ENCODE data around the gene CNIH2. TPM values are rescaled to one million over a fixed set of nuclear protein-coding genes. Genes with fewer than 3 reads are reported as not detected.

CNIH2 gene
- total and polyA plus RNA-seq, 2 of the 8 experiments (the other 6 are each of a cell fraction or from before 2014, with no cell fraction given), result 12.5 to 15.8 TPM

- H3K9me3 ChIP-seq (ENCODE audit: insufficient read depth in 2 of 2, low read depth in 1 of 2, low read length in 1 of 2), result no peaks in the 10 kb centered on the region
- H4K8ac ChIP-seq (ENCODE audit: extremely low read depth, insufficient read depth, low read length), result peak overlapping the region; percentile 36; the same call in 1 of the 2 replicates
- H4K91ac ChIP-seq (replicated peaks; ENCODE audit: insufficient read length, low read length), result peak overlapping the region; percentile 6
- peak; percentile 66 for FAIRE-seq
- ChIA-PET POLR2A (ENCODE audit: partially characterized antibody) (interaction anchor here (0.8 to 4.1 kb wide), 27 partner anchors 9 to 243 kb away, joined by 3 to 25 read pairs (median 6); partner anchors contain the start of genes BRMS1, RIN1, TMEM151A and YIF1A), CTCF (ENCODE audit: partially characterized antibody) (interaction anchor here (0.6 to 11.7 kb wide), 44 partner anchors 8 to 266 kb away, joined by 3 to 242 read pairs (median 5); partner anchors contain the start of genes B4GAT1, BRMS1, CNIH2 and RAB1B)
- no peak overlapping the region for H2BK120ac ChIP-seq (replicated peaks; ENCODE audit: low read depth, low read length)
- H2BK15ac ChIP-seq (ENCODE audit: low read length), result no peak overlapping the region
- no peaks in the 10 kb centered on the region for H3K79me1 ChIP-seq (ENCODE audit: low read depth, low read length)
- H3K36me3 ChIP-seq (ENCODE audit: control insufficient read depth in 2 of 4, insufficient read depth in 4 of 4, low read length in 3 of 4), result no peaks in the 10 kb centered on the region
- no peak overlapping the region for H3K14ac ChIP-seq (ENCODE audit: insufficient read length)
- no peak overlapping the region for H2AK5ac ChIP-seq (ENCODE audit: low read depth, low read length)
- H3K27me3 ChIP-seq (replicated peaks in 1 of 4; ENCODE audit: control insufficient read depth in 3 of 4, extremely low read depth in 1 of 4, insufficient read depth in 3 of 4, low read length in 3 of 4), result peaks cover 0 to 3% (median 0%) of the 10 kb centered on the region in 4 experiments; a peak in 2 of 7 replicates
- H3K4me1 ChIP-seq (replicated peaks in 1 of 4; ENCODE audit: control insufficient read depth in 3 of 4, insufficient read depth in 4 of 4, low read length in 3 of 4), result peaks cover 3 to 17% (median 8%) of the 10 kb centered on the region in 4 experiments
- H3K79me2 ChIP-seq (ENCODE audit: control insufficient read depth in 1 of 2, insufficient read depth in 2 of 2, low read length in 2 of 2), result no peaks in the 10 kb centered on the region
- H2AFZ ChIP-seq (ENCODE audit: low read length), result peak overlapping the region; percentile 86; the same call in 1 of the 2 replicates
- peak overlapping the region; percentile 90 for H2BK5ac ChIP-seq (ENCODE audit: low read depth, low read length)
- H3K56ac ChIP-seq (replicated peaks; ENCODE audit: insufficient read length, low read depth, low read length), result no peak overlapping the region
- peak overlapping the region; percentile 48 to 77 for H3K4me2 ChIP-seq (ENCODE audit: insufficient read depth in 1 of 2, low read depth in 2 of 2, low read length in 2 of 2)
- H3K18ac ChIP-seq (ENCODE audit: extremely low read depth, low read length), result peak overlapping the region; percentile 100
- DNase-seq (ENCODE audit: low read depth in 1 of 2, low spot score in 2 of 2), result peak; percentile 71 to 92
- H2BK12ac ChIP-seq (ENCODE audit: low read depth, low read length), result peak overlapping the region; percentile 91
- H4K20me1 ChIP-seq (replicated peaks in 1 of 2; ENCODE audit: control insufficient read depth in 1 of 2, insufficient read depth in 2 of 2, low read length in 2 of 2), result no peaks in the 10 kb centered on the region
- peak overlapping the region; percentile 86 for H4K5ac ChIP-seq (ENCODE audit: insufficient read length, low read depth, low read length)
- H3K4ac ChIP-seq (replicated peaks; ENCODE audit: insufficient read length, low read depth, low read length), result no peak overlapping the region
- 1% methylated on average over 43 of the region's 44 CpGs; no CpG with 5 or more reads in 1 of the 2 experiments for WGBS, 2 experiments (ENCODE audit: extremely low coverage in 1 of 2, insufficient coverage in 1 of 2, insufficient read length in 1 of 2, insufficient replicate concordance in 2 of 2, low coverage in 1 of 2, low lambda C conversion rate in 2 of 2, missing lambda C conversion rate in 1 of 2)
- no peak overlapping the region for H3K23ac ChIP-seq (ENCODE audit: insufficient read length)
- peaks cover 8% of the 10 kb centered on the region for H3K23me2 ChIP-seq (ENCODE audit: low read depth, low read length)
- H2BK20ac ChIP-seq (ENCODE audit: low read length), result no peak overlapping the region
- H3K4me3 ChIP-seq (ENCODE audit: extremely low read depth in 1 of 4, insufficient read depth in 2 of 4, low read depth in 3 of 4, low read length in 4 of 4), result peak overlapping the region; percentile 44 to 79 (median 71)
- H3K27ac ChIP-seq (ENCODE audit: low read depth, low read length), result peak overlapping the region; percentile 7
- H3K9ac ChIP-seq (replicated peaks in 1 of 4; ENCODE audit: extremely low read depth in 1 of 4, low read depth in 3 of 4, low read length in 3 of 4), result peak overlapping the region in 2 of 4 experiments; percentile 42 to 54; a peak in 3 of 7 replicates
- TF ChIP-seq RAD21 (IDR thresholded peaks at IDR 0.05 in 1 of 2, conservative IDR thresholded peaks at IDR 0.05 in 1 of 2; ENCODE audit: low read depth in 2 of 2, low read length in 2 of 2) (peak; percentile 92 to 93), RBBP5 (IDR thresholded peaks at IDR 0.05; ENCODE audit: borderline replicate concordance, low read depth, low read length) (peak; percentile 37; the same call in 1 of the 2 replicates), TAF7 (optimal IDR thresholded peaks at IDR 0.05; ENCODE audit: borderline replicate concordance, low read depth, low read length) (no peak), NANOG (IDR thresholded peaks at IDR 0.05; ENCODE audit: insufficient read depth, low read depth, low read length, poor library complexity, severe bottlenecking) (no peak), YY1 (IDR thresholded peaks at IDR 0.05; ENCODE audit: low read depth, low read length) (peak; percentile 56; the same call in 1 of the 2 replicates), ATF3 (IDR thresholded peaks at IDR 0.05; ENCODE audit: insufficient read depth, low read depth, low read length) (no peak), BACH1 (IDR thresholded peaks at IDR 0.05; ENCODE audit: low read length) (peak; percentile 16; the same call in 1 of the 2 replicates), MAX (IDR thresholded peaks at IDR 0.05) (peak; percentile 83), PHF8 (conservative IDR thresholded peaks at IDR 0.05; ENCODE audit: low read depth, low read length) (no peak; the same call in 1 of the 2 replicates)
Observed at GRCh38 chr11:66311965-66312548, 34.1 kb downstream of the CNIH2 start.

Measured in H1 (cell line).